22Rv1 (cell line): ENCODE measurements around the gene HTT.

Experiments
- CTCF ChIP-seq: fragments of 450-650 bp; IDR thresholded peaks from 2 replicates; pipeline ENCODE4 v1.5.1; 2017; ENCODE audit warnings: mild to moderate bottlenecking
- ZFX ChIP-seq: fragments of 450-650 bp; IDR thresholded peaks from 2 replicates; pipeline ENCODE4 v1.6.1; 2017; ENCODE audit warnings: antibody characterized with exemption, borderline replicate concordance

GRCh38 chr4:3286335-3287175, 212.1 kb downstream of the HTT start:
- TF ChIP-seq CTCF: no peak
- no peak for TF ChIP-seq ZFX
